NB4 (cell line): ENCODE measurements around the gene SERPINH1.
A peak's percentile ranks its signal among the peaks of the same experiment; 100 is the strongest.

Source experiments
- DNase-seq: peaks from one replicate; pipeline ENCODE4 v3.0.0; 2010; ENCODE audit warnings: low read depth
- H3K4me3 ChIP-seq: one replicate; pipeline ENCODE4 v1.5.1; 2011; ENCODE audit warnings: mild to moderate bottlenecking, low read depth, low read length, moderate library complexity
- CTCF ChIP-seq: IDR thresholded peaks from one replicate; pipeline ENCODE4 v1.5.1; 2012; ENCODE audit warnings: low read depth, low read length
- MAX ChIP-seq: IDR thresholded peaks from 2 replicates; pipeline ENCODE4 v1.6.1; 2011; ENCODE audit warnings: low read depth, low read length
- MYC ChIP-seq: IDR thresholded peaks from 2 replicates; pipeline ENCODE4 v1.6.1; 2011; ENCODE audit warnings: low read depth, low read length
- POLR2A ChIP-seq: IDR thresholded peaks from 2 replicates; pipeline ENCODE4 v1.6.1; 2011; ENCODE audit warnings: mild to moderate bottlenecking; ENCODE audit not compliant: insufficient read length; ENCODE audit errors: extremely low read depth

Gene SERPINH1

GRCh38 chr11:75562048-75562835, at the start of gene SERPINH1:
SERPINH1 (plus strand) TSS chr11:75562253; CDS start chr11:75566350, 4,097 bp downstream.
- H3K4me3 ChIP-seq = peak within 1 kb of the TSS; percentile 84
- peak; percentile 21; the same call in 1 of the 2 replicates for TF ChIP-seq MYC
- TF ChIP-seq MAX = no peak
- TF ChIP-seq CTCF = no peak
- TF ChIP-seq POLR2A = peak; percentile 83
- peak; percentile 91 for DNase-seq

GRCh38 chr11:75513250-75513649, 48.8 kb upstream of the SERPINH1 start:
- no peak overlapping the region for H3K4me3 ChIP-seq
- DNase-seq = no peak

GRCh38 chr11:75514596-75514995, 47.5 kb upstream of the SERPINH1 start:
- no peak overlapping the region for H3K4me3 ChIP-seq
- no peak for DNase-seq
- no peak for TF ChIP-seq MYC
- TF ChIP-seq MAX = no peak
- TF ChIP-seq POLR2A = no peak
- TF ChIP-seq CTCF = no peak

More at GRCh38 chr11:75513250-75513649, 48.8 kb upstream of the SERPINH1 start:
- TF ChIP-seq CTCF (no peak), MAX (no peak), MYC (no peak), POLR2A (no peak)

- H3K4me3 ChIP-seq = no peak overlapping the region
- TF ChIP-seq MYC = no peak
- no peak for DNase-seq
Observed at GRCh38 chr11:75516140-75516539, 45.9 kb upstream of the SERPINH1 start.

GRCh38 chr11:75516886-75517285, 45.2 kb upstream of the SERPINH1 start:
- TF ChIP-seq CTCF (no peak), POLR2A (no peak), MYC (no peak), MAX (no peak)
- no peak overlapping the region for H3K4me3 ChIP-seq
- DNase-seq = peak; percentile 53

- TF ChIP-seq CTCF = no peak
- TF ChIP-seq MYC = no peak
- TF ChIP-seq POLR2A = no peak
- no peak for TF ChIP-seq MAX
- no peak overlapping the region for H3K4me3 ChIP-seq
- DNase-seq = no peak
Observed at GRCh38 chr11:75518204-75518549, 43.9 kb upstream of the SERPINH1 start.
